ENCODE measurements around the gene DTNB. TPM values are rescaled to one million over a fixed set of nuclear protein-coding genes. Genes with fewer than 3 reads are reported as not detected.
A peak's percentile ranks its signal among the peaks of the same experiment; 100 is the strongest.

Gene DTNB
- total RNA-seq, 1 donor from 2014 or later: 2.9 TPM

DNA sequence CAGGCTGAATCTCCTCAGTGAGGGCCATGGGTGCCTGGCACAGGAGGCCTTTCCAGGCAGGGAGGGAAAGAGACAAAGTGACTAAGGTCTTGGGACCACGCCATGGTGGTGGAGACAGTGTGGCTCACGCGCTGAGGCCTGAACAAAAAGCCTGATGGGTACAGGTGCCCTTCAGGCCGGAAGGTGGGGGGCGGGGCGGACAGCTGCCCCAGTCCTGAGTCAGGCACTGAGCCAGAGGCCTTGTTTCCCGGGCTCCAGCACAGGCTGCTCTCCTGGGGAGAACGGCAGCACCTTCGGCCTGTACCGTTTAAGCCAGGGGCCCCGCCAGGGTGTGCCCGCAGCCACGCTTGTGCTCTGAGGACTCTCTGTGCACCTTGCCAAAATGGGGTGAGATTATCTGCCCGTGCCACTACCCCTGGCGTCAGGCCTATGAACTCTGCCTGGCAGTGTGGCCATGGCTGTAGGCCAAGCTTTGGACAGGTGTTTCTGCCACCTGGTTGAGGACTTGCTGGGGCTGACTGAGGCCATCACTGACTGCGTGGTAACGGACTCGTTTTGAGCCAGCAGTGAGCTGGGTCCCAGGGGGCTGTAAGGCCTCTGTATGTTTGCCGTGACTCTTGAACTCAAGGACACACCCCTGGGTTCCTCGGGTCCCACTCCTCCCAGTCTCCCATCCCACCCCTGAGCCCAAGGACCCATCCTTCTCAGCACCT lies 300.0 kb downstream of the DTNB start:
- peak; percentile 69 for DNase-seq (ENCODE audit: low read depth)

DNA sequence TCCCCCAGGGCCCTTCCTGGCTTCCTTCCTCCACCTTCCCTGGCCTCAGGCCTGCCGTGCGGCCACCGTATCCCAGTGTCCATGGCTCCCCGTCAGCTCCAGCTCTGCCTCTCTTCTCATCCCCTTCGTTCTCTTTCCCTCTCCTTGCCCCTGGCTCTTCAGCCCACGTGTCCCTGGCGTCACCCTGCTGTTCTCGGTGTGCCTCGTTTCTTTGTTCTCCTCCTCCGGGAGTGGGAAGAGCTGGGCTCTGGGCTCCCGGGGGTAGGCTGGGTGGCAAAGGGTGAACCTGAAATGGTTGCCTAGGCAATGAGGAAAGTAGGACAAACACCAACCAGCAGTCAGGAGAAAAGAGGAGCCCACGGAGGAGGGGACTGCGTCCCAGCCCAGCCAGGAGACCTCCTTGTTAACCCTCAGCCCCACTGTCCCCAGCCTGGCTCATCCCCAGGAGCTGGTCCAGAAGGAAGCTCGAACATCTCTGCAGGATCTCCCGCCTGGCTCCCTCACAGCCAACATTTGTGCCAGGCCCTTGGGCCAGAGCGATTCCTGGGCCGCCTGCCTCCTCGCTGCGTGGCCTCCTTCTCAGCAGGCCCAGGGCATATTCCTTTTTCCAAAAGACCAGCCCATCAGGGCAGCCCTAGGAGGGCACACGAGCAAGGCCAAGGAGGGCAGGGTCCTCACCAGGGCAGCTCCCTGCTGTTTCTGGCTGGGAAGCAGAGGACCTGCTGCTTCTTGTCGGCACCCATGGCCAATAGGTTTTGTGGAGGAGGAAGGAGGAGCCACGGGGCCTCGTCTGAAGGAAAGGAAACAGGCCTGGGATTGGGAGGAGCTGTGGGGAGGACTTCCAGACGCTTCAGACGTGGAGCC lies 300.7 kb downstream of the DTNB start:
- no peak for DNase-seq (ENCODE audit: low read depth)

DNA sequence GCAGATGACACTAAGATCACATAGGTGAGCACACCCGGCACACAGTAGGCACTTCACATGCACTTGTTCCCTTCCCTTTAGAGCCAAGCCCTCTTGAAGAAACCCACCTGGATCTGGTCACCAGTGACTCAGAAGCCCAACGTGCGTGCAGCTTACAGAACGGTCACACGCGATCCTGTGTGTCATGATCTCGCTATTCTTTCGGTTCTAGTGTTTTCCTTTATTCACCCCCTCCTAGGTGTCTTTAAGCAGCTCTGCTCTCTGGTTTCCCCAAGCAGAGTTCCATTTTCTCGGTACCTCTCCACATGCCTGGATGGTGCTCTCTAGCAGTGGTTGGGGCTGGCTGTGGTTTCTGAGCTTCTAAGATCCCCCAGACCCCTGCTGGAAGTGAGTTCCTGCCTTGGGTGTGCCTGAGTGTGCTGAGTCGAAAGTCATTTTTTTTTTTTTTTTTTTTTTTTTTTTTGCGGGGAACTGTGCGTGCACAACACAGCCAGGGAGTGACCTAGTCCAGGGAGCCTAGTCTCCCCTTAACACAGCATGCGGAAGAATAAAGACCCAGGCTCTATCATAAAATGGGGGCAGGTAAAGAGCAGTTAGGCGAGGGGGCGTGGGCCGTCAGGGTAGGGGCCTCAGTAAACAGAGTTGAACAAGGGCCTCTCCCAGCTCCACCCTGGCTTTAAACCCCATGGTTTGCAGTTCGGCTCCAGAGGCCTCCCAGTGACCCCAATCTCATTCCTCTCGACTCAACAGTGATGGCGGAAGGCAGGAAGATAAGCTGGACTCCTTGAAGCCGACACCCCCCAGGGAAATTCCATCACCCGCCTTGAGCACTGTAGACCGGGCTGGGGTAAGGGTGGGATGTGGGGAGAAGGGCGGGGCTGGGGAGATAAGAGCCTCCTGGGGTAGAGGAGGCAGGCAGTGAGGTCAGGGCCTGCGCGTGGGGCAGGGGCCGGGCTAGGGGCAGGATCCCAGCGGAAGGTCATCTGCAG lies 301.8 kb downstream of the DTNB start:
- no peak for DNase-seq (ENCODE audit: low read depth)

DNA sequence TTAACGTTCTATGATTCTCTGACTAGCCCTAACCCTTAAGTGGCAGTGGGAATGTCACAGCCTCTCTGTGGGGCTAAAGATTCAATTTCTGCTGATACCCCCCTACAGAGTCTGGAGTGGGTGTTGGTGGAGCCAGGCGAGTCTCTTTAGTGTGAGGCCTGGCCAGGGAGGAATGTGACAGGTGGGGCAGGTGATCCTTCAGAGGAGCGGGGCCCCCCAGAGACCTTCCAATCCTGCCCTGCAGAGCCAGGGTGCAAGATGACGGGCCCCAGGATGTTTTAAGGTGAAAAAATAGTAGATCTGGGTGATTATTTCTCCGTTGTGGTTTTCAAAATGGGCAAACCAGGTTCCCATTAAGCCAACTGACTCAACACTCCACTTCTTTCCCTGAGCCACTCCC lies 303.5 kb downstream of the DTNB start:
- no peak for DNase-seq (ENCODE audit: low read depth)

DNA sequence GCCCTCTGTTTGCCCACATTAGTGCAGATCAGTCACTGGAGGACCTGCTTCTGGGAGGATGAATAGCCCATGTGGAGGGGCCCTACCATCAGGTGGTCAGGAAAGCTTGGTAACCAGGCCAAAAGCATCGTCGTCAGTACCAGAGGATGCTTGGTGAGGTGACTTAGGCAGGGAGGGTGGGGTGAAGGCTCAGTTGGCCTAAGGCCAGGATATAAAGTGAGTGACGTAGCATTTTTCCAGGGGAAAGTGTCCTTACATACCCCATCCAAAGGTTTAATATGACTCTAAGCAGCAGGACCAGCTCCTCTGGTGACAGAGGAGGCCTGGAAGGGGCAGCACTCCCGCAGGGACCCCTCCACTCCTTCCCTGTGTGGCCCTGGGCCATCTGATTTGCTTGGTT lies 303.9 kb downstream of the DTNB start:
- DNase-seq (ENCODE audit: low read depth): no peak

DNA sequence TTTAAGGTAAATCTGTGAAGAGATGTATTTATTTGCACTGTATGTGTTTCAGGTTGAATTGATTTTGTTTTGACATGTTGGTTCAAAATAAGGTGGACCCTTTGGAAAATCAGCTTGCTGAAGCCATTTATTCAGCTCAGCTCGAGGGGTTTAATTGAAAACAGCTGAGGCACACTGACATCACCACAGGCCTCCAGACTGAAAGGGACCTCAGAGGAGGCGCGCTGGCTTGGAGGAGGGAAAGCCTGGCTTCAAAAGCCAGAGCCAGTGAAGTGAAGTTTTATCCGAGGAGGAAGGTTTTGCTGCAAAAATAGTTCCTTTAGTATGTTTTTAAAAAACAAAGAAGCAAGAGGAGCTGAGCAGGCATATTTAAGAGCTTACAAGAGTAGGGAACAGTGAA lies 304.7 kb downstream of the DTNB start:
- no peak for DNase-seq (ENCODE audit: low read depth)

DNA sequence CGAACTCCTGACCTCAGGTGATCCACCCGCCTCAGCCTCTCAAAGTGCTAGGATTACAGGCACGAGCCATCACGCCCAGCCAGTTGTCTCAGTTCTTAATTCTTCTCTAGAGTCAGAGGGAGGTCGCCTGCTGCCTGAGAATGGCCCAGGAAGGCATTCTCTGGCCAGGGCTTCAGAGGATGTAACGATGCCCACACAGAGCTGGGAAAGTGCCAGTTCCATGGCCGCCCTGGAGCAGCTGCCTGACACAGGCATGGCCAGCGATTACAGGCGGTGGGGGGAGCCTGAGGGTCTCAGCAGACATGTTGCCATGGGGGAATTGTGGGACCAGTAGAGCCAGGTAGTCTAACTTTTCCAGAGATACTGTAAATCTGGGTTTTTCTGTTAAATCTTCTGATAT lies 306.1 kb downstream of the DTNB start:
- peak; percentile 82 for DNase-seq (ENCODE audit: low read depth)

DNA sequence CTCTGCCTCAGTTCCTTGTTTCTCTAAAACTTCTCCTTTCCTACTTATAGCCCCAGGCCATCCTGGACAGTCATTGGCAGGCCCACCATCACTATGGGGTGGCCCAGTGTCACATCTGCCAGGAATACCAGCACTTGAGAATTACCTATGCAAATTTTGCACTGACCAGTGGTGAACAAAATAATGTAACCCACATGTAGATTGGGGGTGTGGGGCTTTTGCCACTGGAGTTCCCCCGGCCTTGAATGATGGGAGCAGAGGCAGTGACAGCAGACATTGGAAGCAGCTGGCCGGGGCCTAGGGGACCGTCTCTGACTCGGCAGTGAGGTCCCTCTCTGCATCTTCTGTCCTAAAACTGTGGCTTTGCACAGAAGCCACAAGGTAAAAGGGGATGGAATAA lies 306.7 kb downstream of the DTNB start:
- no peak for DNase-seq (ENCODE audit: low read depth)

DNA sequence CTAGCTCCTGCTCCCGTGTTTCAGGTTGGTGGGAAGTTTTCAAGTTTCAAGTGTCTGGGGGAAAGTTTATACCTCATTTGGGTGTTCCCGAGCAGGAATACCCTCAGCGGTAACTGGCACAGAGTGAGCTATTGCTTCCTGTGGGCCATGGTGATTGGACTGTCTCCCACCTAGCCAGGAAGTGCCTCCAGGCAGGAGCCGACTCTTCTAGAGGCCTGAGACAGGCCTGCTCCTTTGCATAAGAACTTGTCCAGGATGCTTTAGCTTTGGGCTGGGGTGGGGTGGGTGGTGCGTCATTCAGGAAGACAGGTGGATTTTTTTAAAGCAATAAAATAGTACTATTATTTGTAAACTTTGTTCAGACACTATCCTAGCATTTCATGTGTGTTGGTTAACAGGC lies 308.1 kb downstream of the DTNB start:
- DNase-seq (ENCODE audit: low read depth): no peak

DNA sequence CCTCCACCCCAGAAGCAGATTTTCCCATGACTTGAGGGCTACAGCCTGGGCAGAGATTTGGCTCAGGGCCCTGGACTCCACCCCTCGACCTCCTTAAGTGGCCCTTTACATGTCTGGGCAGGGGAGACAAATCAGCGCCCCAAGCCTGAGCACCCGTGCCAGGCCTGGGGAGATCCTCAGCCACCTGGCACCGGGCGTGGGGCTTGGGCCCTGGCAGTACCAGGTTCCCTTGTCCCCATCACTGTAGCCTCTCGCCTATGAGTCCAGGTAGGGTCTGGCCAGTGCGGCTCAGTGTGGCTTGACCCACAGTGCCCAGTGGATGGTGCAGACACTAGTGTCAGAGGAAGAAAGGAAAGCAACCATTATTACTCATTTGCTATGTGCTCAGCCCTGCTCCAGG lies 309.6 kb downstream of the DTNB start:
- no peak for DNase-seq (ENCODE audit: low read depth)

DNA sequence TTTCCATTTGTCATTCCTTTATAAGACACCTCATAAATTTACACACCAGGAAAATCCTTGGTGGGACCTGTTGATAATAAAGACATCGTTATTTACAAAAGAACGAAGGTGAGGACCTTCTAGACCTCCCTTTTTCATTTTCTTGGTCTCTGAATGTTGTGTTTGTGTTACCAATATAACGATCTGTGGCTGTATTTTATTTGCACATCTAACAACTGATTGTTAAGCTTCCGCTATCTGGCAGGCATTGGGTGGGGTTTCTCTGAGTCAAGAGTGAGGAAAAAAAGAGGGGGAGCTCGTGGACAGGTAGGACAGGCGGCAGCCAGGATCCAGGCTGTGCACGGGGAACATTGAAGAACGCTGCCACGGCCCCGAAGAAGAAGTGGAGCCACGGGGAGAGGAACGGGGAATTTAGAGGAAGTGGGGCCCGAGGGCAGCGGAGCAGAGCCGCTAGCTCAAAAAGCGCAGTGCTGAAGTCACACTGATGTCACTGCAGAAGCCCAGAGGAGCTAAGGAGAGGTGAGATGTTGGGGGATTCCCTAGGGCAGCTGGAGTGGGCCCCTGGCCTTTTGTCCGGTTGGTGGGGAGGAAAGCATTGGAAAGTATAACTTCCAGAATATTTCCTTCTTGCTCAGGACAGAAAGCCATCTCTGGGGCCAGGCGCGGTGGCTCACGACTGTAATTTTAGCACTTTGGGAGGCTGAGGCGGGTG lies 310.8 kb downstream of the DTNB start:
- DNase-seq (ENCODE audit: low read depth): no peak

DNA sequence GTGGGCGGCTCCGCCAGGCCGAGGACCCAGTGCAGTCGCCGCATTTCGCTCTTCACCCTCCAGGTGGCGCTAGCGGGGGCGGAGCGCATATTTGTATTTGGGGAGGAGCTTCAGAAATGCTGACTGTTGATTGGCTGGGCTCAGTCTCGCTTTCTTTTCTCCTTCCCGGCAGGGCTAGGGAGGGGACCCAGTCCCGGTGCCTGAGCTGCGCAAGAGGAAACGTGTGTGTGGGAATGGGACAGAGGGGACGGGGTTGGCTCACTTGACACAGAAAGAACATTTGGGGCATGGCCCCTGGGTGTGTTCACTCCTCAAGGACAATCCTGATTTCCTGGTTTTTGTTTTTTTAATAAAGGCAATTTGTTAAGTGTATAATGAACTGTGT lies 311.3 kb downstream of the DTNB start:
- peak; percentile 77 for DNase-seq (ENCODE audit: low read depth)

DNA sequence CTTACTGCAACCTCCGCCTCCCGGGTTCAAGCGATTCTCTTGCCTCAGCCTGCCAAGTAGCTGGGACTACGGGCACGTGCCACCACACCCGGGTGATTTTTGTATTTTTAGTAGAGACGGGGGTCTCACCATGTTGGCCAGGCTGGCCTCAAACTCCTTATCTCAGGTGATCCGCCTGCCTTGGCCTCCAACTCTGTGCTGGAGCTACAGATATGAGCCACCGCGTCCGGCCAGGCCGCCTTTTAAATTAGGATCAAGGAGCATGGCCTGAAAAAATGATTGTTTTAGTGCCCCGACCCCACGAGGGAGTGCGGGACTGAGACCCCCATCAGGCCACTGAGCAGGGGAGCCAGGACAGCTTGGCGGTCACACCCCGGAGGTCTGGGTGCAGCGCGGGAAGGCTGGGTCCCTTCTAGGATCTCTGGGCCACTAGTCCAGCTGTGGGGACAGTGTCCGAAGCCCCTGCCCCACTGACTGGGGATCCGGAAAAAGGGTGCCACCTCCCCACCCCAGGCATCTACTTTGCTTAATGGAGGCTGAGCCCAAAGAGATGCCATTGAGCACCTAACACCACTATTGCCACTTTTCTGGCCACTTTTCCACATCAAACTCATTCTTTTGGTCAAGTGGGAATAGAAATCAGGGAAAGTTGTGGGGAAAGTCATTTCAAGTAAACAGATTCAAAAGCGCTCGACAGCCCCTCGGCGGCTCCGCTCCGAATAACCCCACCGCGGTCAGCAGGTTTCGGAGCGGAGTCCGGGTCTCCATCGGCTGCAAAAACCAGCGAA lies 311.9 kb downstream of the DTNB start:
- no peak for DNase-seq (ENCODE audit: low read depth)

DNA sequence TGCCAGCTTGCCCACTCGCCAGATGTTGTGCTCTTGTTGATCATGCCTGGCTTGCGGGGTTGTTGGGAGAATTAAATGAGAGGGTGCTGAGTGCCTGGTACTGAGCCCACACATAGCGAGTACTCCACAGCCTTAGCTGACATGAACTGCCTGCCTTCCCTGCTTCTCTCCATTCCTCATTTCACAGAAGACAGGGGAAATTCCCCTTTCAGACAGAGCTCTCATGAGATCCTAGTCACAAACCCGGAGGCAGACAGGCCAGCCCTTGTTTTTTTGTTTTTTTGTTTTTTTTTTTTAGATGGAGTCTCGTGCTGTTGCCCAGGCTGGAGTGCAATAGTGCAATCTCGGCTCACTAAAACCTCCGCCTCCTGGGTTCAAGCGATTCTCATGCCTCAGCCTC lies 314.5 kb downstream of the DTNB start:
- DNase-seq (ENCODE audit: low read depth): no peak

DNA sequence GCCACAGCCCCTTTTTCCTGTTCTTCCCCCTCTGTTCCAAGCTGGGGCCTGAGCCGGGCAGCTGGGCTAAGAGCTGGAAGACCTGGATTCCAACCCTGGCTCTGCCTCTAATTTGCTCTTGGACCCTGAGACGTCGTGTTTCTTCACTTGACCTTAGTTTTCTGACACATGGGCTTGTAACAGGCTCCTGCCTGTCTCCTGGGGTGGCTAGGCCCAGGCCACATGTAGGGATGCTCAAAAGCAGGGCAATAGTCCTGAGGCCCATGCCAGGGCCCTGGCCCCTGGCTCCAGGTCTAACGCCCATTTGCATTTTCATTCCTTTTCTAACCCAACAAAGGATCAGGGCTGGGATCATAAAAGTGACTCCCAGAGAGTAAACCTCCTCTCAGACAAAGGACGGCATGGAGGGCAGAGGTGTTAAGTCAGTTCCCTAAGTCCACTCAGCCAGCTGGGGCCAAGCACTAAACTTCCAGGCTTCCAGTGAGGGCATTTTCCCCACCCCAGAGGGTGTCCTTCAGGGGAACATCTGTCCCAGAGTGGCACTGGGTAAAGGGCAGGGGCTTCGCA lies 315.0 kb downstream of the DTNB start:
- DNase-seq (ENCODE audit: low read depth): no peak

DNA sequence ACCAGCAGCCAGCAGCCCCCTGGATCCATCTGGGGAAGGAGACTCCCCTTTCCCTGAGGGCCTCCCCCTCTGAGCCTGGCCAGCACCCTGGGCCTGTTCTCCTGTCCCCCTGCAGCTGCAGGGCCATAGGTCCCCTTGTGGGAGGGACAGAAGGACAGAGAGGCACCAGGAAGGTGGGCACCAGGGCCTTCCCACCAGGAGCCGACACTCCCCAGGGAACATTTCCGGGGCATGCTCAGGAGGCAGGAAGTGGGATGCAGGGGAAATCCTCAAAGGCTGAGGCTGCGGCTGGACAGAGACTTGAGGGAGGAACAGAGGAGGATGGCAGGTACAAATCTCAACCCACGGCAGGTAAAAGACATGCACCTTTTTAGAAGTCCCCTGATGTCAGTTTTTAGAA lies 317.3 kb downstream of the DTNB start:
- no peak for DNase-seq (ENCODE audit: low read depth)

DNA sequence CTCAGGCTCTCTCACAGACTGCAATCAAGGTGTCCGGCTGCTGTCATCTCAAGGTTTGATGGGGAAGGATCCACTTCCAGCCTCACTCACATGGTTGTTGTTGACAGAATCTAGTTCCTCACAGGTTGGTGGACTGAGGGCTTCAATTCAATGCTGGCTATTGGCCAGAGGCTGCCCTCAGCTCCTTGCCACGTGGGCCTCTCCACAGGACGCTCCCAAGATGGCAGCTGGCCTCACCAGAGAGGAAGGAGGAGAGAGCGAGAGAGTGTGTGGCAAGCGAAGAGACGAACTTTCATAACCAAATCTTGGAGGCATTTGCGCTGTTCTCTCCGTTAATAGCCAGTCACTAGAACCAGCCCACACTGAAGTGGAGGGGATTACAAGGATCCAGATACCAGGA lies 318.1 kb downstream of the DTNB start:
- DNase-seq (ENCODE audit: low read depth): no peak

DNA sequence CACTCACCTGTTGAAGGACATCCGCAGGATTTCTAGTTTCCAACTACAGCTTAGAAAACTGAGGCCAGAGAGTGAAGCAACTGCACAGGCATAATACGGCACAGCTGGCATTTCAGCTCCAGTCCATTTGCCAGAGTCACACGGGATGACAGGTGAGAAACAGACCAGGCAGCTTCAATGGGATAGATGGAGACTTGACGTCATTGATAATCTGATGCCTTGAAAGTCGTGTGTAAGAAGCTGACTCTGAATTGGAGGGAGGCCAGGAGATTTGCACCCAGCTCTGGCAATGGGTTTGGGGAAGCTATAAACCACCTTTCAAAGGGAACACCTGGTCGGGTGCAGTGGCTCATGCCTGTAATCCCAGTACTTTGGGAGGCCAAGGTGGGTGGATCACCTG lies 319.3 kb downstream of the DTNB start:
- peak; percentile 26 for DNase-seq (ENCODE audit: low read depth)

DNA sequence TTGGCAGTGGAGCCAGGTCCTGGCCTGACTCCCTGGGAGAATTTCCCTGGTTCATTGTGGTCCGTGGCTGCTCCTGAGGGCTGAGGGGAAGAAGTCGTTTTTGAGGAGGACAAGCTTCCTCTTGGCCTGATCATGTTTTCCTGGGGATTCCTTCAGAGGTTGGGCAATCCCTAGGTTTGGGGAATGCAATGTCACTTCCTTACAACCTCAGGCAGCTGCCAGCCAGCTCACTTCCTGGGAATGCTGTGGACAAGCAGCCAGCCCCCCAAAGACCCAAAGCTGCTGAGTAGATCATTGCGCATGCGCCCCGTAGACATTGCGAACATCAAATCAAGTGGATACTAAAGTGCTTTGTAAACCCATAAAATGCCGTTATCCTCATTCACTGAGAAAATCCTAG lies 324.0 kb downstream of the DTNB start:
- peak; percentile 74 for DNase-seq (ENCODE audit: low read depth)

DNA sequence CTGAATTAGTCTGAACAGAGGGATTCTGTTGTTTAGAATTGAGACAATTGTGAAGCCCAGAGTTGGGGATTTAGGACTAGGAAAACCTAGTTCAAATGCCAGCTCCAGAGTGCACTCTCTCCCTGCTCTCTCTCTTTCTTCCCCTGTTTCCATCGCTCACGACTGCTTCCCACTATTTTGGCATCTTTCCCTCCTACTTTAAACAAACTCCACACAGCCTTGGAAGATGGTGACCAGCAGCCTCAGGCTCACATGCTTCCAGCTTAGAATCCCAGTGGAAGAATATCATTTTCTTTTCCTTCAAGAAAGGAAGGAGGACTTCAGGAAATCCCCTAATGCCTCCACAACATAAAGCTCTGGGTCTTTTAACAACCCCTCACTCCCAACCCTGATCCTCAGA lies 325.5 kb downstream of the DTNB start:
- DNase-seq (ENCODE audit: low read depth): no peak
